H1 (cell line): ENCODE data around the gene CAB39L. TPM values are rescaled to one million over a fixed set of nuclear protein-coding genes. Genes with fewer than 3 reads are reported as not detected.

Source experiments
- CTCF ChIA-PET: fragments of 300-600 bp; sonication (Branson Sonifier 250); formaldehyde crosslinking; loops from one replicate; lab custom pipeline; 2021; ENCODE audit not compliant: partially characterized antibody; lab: Charles Lee
- POLR2A ChIA-PET: fragments of 300-600 bp; sonication (Branson Sonifier 250); formaldehyde crosslinking; loops from one replicate; lab custom pipeline; 2021; ENCODE audit warnings: inconsistent platforms; ENCODE audit not compliant: partially characterized antibody; lab: Charles Lee
- DNase-seq, 2 experiments: peaks; one replicate each; pipeline versions ENCODE4 v3.0.0 to v3.0.0-alpha.2; 2010 to 2022; ENCODE audit warnings: low spot score in 2 of 2, low read depth in 1 of 2, mixed read lengths in 1 of 2
- FAIRE-seq: peaks from 2 replicates; lab custom pipeline; 2011; peaks lifted over from hg19 to GRCh38; lab: Jason Lieb, UNC
- H2AFZ ChIP-seq: 2 replicates; pipeline ENCODE4 v1.8.1; 2012; ENCODE audit warnings: low read length, inconsistent platforms
- H2AK5ac ChIP-seq: 2 replicates; pipeline ENCODE4 v1.6.1; 2013; ENCODE audit warnings: low read depth, low read length
- H2BK120ac ChIP-seq: replicated peaks from 2 replicates; pipeline ENCODE3; 2013; ENCODE audit warnings: low read depth, low read length, inconsistent platforms
- H2BK12ac ChIP-seq: 2 replicates; pipeline ENCODE4 v1.6.1; 2013; ENCODE audit warnings: low read depth, low read length
- H2BK15ac ChIP-seq: 2 replicates; pipeline ENCODE4 v1.6.1; 2013; ENCODE audit warnings: low read length
- H2BK20ac ChIP-seq: 2 replicates; pipeline ENCODE4 v1.6.1; 2013; ENCODE audit warnings: low read length
- H2BK5ac ChIP-seq: 2 replicates; pipeline ENCODE4 v1.6.1; 2013; ENCODE audit warnings: low read depth, low read length
- H3K14ac ChIP-seq: 2 replicates; pipeline ENCODE4 v1.6.1; 2013; ENCODE audit warnings: inconsistent platforms; ENCODE audit not compliant: insufficient read length
- H3K18ac ChIP-seq: 2 replicates; pipeline ENCODE4 v1.6.1; 2013; ENCODE audit warnings: low read length; ENCODE audit errors: extremely low read depth
- H3K23ac ChIP-seq: 2 replicates; pipeline ENCODE4 v1.6.1; 2013; ENCODE audit warnings: inconsistent platforms; ENCODE audit not compliant: insufficient read length
- H3K23me2 ChIP-seq: 2 replicates; pipeline ENCODE4 v1.6.1; 2013; ENCODE audit warnings: low read depth, low read length
- H3K27ac ChIP-seq: 2 replicates; pipeline ENCODE4 v1.6.1; 2011; ENCODE audit warnings: low read depth, low read length, inconsistent platforms
- H3K27me3 ChIP-seq, 4 experiments: replicated peaks in 1 of 4; 1 replicate in 1 of 4; 2 replicates in 3 of 4; pipeline versions ENCODE4 v1.6.1 to v1.8.1; 2011 to 2013; ENCODE audit warnings: low read length in 3 of 4, mild to moderate bottlenecking in 3 of 4, inconsistent platforms in 2 of 4, mixed read lengths in 2 of 4, moderate library complexity in 1 of 4; ENCODE audit not compliant: control insufficient read depth in 3 of 4, insufficient read depth in 3 of 4; ENCODE audit errors: extremely low read depth in 1 of 4
- H3K36me3 ChIP-seq, 4 experiments: 2 replicates each; pipeline versions ENCODE4 v1.6.1 to v1.8.1; 2011 to 2013; ENCODE audit warnings: mild to moderate bottlenecking in 4 of 4, low read length in 3 of 4, moderate library complexity in 2 of 4, control low read depth in 1 of 4, inconsistent platforms in 1 of 4; ENCODE audit not compliant: insufficient read depth in 4 of 4, control insufficient read depth in 2 of 4
- H3K4ac ChIP-seq: replicated peaks from 2 replicates; pipeline ENCODE3; 2013; ENCODE audit warnings: low read length, low read depth, mixed read lengths, inconsistent platforms; ENCODE audit not compliant: insufficient read length
- H3K4me1 ChIP-seq, 4 experiments: replicated peaks in 1 of 4; 1 replicate in 1 of 4; 2 replicates in 3 of 4; pipeline versions ENCODE4 v1.6.1 to v1.8.1; 2011 to 2013; ENCODE audit warnings: low read length in 3 of 4, inconsistent platforms in 2 of 4, mixed read lengths in 1 of 4; ENCODE audit not compliant: insufficient read depth in 4 of 4, control insufficient read depth in 3 of 4
- H3K4me2 ChIP-seq, 2 experiments: 2 replicates each; pipeline versions ENCODE4 v1.6.1 to v1.8.1; 2011 to 2013; ENCODE audit warnings: low read depth in 2 of 2, low read length in 2 of 2, control low read depth in 1 of 2, inconsistent platforms in 1 of 2, mild to moderate bottlenecking in 1 of 2; ENCODE audit not compliant: insufficient read depth in 1 of 2
- H3K4me3 ChIP-seq, 4 experiments: fragments of 200-600, 300-600 bp in 1 of 4; sonication (generic), shearing (Covaris generic), sonication (Bioruptor Twin) in 1 of 4; 2 replicates each; pipeline versions ENCODE4 v1.5.1 to v1.8.1; 2011 to 2016; ENCODE audit warnings: low read length in 4 of 4, low read depth in 3 of 4, control low read depth in 2 of 4, inconsistent platforms in 2 of 4, mild to moderate bottlenecking in 2 of 4, mixed read lengths in 1 of 4, moderate library complexity in 1 of 4; ENCODE audit not compliant: insufficient read depth in 2 of 4; ENCODE audit errors: extremely low read depth in 1 of 4
- H3K56ac ChIP-seq: replicated peaks from 2 replicates; pipeline ENCODE3; 2013; ENCODE audit warnings: low read depth, mild to moderate bottlenecking, mixed read lengths, low read length, inconsistent platforms; ENCODE audit not compliant: insufficient read length
- H3K79me1 ChIP-seq: 2 replicates; pipeline ENCODE4 v1.6.1; 2013; ENCODE audit warnings: low read depth, low read length, control low read depth
- H3K79me2 ChIP-seq, 2 experiments: 2 replicates each; pipeline versions ENCODE4 v1.6.1 to v1.8.1; 2012 to 2013; ENCODE audit warnings: low read length in 2 of 2, mild to moderate bottlenecking in 2 of 2, inconsistent platforms in 1 of 2; ENCODE audit not compliant: insufficient read depth in 2 of 2, control insufficient read depth in 1 of 2
- H3K9ac ChIP-seq, 4 experiments: replicated peaks in 1 of 4; 1 replicate in 1 of 4; 2 replicates in 3 of 4; pipeline versions ENCODE4 v1.6.1 to v1.8.1; 2011 to 2013; ENCODE audit warnings: low read depth in 3 of 4, low read length in 3 of 4, control low read depth in 2 of 4, mild to moderate bottlenecking in 2 of 4, moderate library complexity in 2 of 4, inconsistent platforms in 1 of 4; ENCODE audit errors: extremely low read depth in 1 of 4
- H3K9me3 ChIP-seq, 2 experiments: 2 replicates each; pipeline versions ENCODE4 v1.6.1 to v1.8.1; 2012 to 2013; ENCODE audit warnings: mild to moderate bottlenecking in 2 of 2, moderate library complexity in 2 of 2, control low read depth in 1 of 2, inconsistent platforms in 1 of 2, low read depth in 1 of 2, low read length in 1 of 2, mixed read lengths in 1 of 2; ENCODE audit not compliant: insufficient read depth in 2 of 2
- H4K20me1 ChIP-seq, 2 experiments: replicated peaks in 1 of 2; 2 replicates each; pipeline versions ENCODE3 to v1.8.1; 2011 to 2013; ENCODE audit warnings: inconsistent platforms in 2 of 2, low read length in 2 of 2, mild to moderate bottlenecking in 1 of 2; ENCODE audit not compliant: insufficient read depth in 2 of 2, control insufficient read depth in 1 of 2
- H4K5ac ChIP-seq: 2 replicates; pipeline ENCODE4 v1.6.1; 2013; ENCODE audit warnings: low read length, low read depth, mixed read lengths, inconsistent platforms; ENCODE audit not compliant: insufficient read length
- H4K8ac ChIP-seq: 2 replicates; pipeline ENCODE4 v1.8.0; 2013; ENCODE audit warnings: mild to moderate bottlenecking, moderate library complexity, low read length, inconsistent platforms; ENCODE audit not compliant: insufficient read depth; ENCODE audit errors: extremely low read depth
- H4K91ac ChIP-seq: replicated peaks from 2 replicates; pipeline ENCODE3; 2013; ENCODE audit warnings: low read length, mixed read lengths, inconsistent platforms; ENCODE audit not compliant: insufficient read length
- BACH1 ChIP-seq: IDR thresholded peaks from 2 replicates; pipeline ENCODE4 v1.6.1; 2012; ENCODE audit warnings: low read length, improper control_type of control experiment
- CTCF ChIP-seq, 3 experiments: IDR thresholded peaks; 1 replicate in 2 of 3; 2 replicates in 1 of 3; pipeline versions ENCODE4 v1.5.1 to v1.6.1; 2011; ENCODE audit warnings: low read length in 3 of 3, mild to moderate bottlenecking in 3 of 3, inconsistent platforms in 2 of 3, low read depth in 1 of 3, moderate library complexity in 1 of 3; ENCODE audit not compliant: insufficient read depth in 1 of 3; ENCODE audit errors: control extremely low read depth in 1 of 3
- EP300 ChIP-seq, 2 experiments: IDR thresholded peaks; 1 replicate in 1 of 2; 2 replicates in 1 of 2; pipeline ENCODE4 v1.6.1; 2011 to 2012; ENCODE audit warnings: low read depth in 2 of 2, low read length in 2 of 2, mild to moderate bottlenecking in 2 of 2, borderline replicate concordance in 1 of 2, inconsistent platforms in 1 of 2, moderate library complexity in 1 of 2
- NANOG ChIP-seq: IDR thresholded peaks from 2 replicates; pipeline ENCODE4 v1.6.1; 2011; ENCODE audit warnings: low read length, low read depth, mild to moderate bottlenecking, inconsistent platforms; ENCODE audit not compliant: insufficient read depth, poor library complexity, severe bottlenecking
- NRF1 ChIP-seq: IDR thresholded peaks from 2 replicates; pipeline ENCODE4 v1.6.1; 2011; ENCODE audit warnings: mild to moderate bottlenecking, low read depth, low read length, improper control_type of control experiment
- POU5F1 ChIP-seq: IDR thresholded peaks from 2 replicates; pipeline ENCODE4 v1.6.1; 2011; ENCODE audit warnings: low read depth, mild to moderate bottlenecking, low read length, moderate library complexity
- RAD21 ChIP-seq, 2 experiments: IDR thresholded peaks in 1 of 2; conservative IDR thresholded peaks in 1 of 2; 2 replicates each; pipeline ENCODE4 v1.6.1; 2011; ENCODE audit warnings: low read depth in 2 of 2, low read length in 2 of 2, improper control_type of control experiment in 1 of 2, inconsistent platforms in 1 of 2, mild to moderate bottlenecking in 1 of 2, moderate library complexity in 1 of 2
- RXRA ChIP-seq: IDR thresholded peaks from 2 replicates; pipeline ENCODE4 v1.6.1; 2011; ENCODE audit warnings: low read depth, mild to moderate bottlenecking, low read length, moderate library complexity; ENCODE audit not compliant: insufficient read depth
- SAP30 ChIP-seq: fragments of 300-600 bp; sonication (generic); IDR thresholded peaks from 2 replicates; pipeline ENCODE4 v1.7.1; 2012; ENCODE audit warnings: low read length, moderate library complexity, mild to moderate bottlenecking, inconsistent platforms; ENCODE audit not compliant: insufficient read depth, insufficient replicate concordance
- WGBS, 2 experiments: shearing (Covaris generic) in 1 of 2; methylation state at CpG; one replicate each; pipeline versions ENCODE4 v1.1.6 to v1.1.7; 2013 to 2015; ENCODE audit warnings: low lambda C conversion rate in 2 of 2, mixed read lengths in 2 of 2, inconsistent platforms in 1 of 2, low coverage in 1 of 2, missing lambda C conversion rate in 1 of 2; ENCODE audit not compliant: insufficient replicate concordance in 2 of 2, insufficient coverage in 1 of 2, insufficient read length in 1 of 2; ENCODE audit errors: extremely low coverage in 1 of 2, missing lambda C conversion rate in 1 of 2; 5-methylcytosine and 5-hydroxymethylcytosine counted together
- polyA plus RNA-seq, 7 experiments: library from polyadenylated mRNA; depleted of rRNA in 3 of 7; stranded (reverse) in 5 of 7; unstranded in 2 of 7; fragments of >200 nt in 5 of 7; fragments of 200-250 nt in 2 of 7; gene quantifications; 1 replicate in 5 of 7; 2 replicates in 1 of 7; 4 replicates in 1 of 7; pipeline versions ENCODE4 v1.2.1 to v1.2.3, GENCODE V29; 2011 to 2013; ENCODE audit warnings: missing spikeins in 2 of 7, mixed read lengths in 2 of 7
- total RNA-seq: library from RNA; stranded (reverse); fragmentation: NEBNext Ultra II Directional; extraction: Animal tissue kit (Norgen Biotek cat#: 25700); gene quantifications from 2 replicates; pipeline ENCODE4 v1.2.1, GENCODE V29; 2021

CAB39L gene
- total and polyA plus RNA-seq, 2 of the 8 experiments (the other 6 are each of a cell fraction or from before 2014, with no cell fraction given), result 2.5 to 4.8 TPM

DNA sequence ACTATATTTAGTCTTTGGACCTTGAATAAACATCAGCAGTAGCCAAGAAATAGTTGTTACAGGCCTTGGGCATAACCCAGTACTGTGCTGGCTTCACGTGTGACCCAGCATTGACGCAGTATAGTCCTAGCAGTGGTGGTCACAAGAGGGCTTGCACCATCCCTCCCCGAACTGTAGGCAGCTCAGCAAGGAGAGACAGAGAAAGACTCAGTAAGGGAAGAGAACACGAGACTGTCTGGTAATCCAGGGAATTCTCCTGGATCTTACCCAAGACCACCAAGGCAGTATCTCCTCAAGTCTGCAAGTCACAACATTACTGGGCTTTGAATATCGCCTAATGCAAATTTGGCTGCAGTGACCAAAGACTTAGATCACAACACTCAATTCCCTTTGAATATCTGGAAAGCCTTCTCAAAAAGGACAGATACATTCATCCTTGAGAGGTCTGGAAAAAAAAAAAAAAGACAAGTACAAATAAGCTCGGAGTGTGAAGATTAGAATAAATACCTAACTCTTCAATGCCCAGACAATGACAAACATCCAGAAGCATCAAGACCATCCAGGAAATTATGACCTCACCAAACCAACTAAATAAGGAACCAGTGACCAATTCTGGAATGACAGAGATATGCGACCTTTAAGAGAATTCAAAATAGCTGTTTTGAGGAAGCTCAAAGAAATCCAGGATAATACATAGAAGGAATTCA, 39.7 kb downstream of the CAB39L start:
- no peaks in the 10 kb centered on the region for H3K79me2 ChIP-seq
- no peak overlapping the region for H4K5ac ChIP-seq
- CTCF ChIA-PET, result no interaction called here
- no peak overlapping the region for H2BK12ac ChIP-seq
- no peak overlapping the region for H3K9ac ChIP-seq
- H4K20me1 ChIP-seq, result no peaks in the 10 kb centered on the region
- no peak overlapping the region for H3K18ac ChIP-seq
- no peaks in the 10 kb centered on the region for H3K9me3 ChIP-seq
- H3K14ac ChIP-seq, result no peak overlapping the region
- FAIRE-seq, result no peak
- H3K79me1 ChIP-seq, result no peaks in the 10 kb centered on the region
- POLR2A ChIA-PET, result no interaction called here
- H3K27ac ChIP-seq, result no peak overlapping the region
- H2AFZ ChIP-seq, result no peak overlapping the region
- H2BK20ac ChIP-seq, result no peak overlapping the region
- H3K23me2 ChIP-seq, result no peaks in the 10 kb centered on the region; the same call in 1 of the 2 replicates
- WGBS, 2 experiments, result 79% methylated on average over 7 of the region's 7 CpGs; no CpG with 5 or more reads in 1 of the 2 experiments
- no peak overlapping the region for H2BK15ac ChIP-seq
- H2BK120ac ChIP-seq, result no peak overlapping the region
- no peak overlapping the region for H2BK5ac ChIP-seq
- no peaks in the 10 kb centered on the region for H3K36me3 ChIP-seq
- no peak for TF ChIP-seq BACH1
- no peak for TF ChIP-seq EP300 (IDR thresholded peaks at IDR 0.05; ENCODE audit: borderline replicate concordance in 1 of 2, low read depth in 2 of 2, low read length in 2 of 2)
- TF ChIP-seq CTCF (IDR thresholded peaks at IDR 0.05; ENCODE audit: control extremely low read depth in 1 of 3, insufficient read depth in 1 of 3, low read depth in 1 of 3, low read length in 3 of 3), result no peak
- TF ChIP-seq POU5F1, result no peak
- no peak for TF ChIP-seq RAD21 (IDR thresholded peaks at IDR 0.05 in 1 of 2, conservative IDR thresholded peaks at IDR 0.05 in 1 of 2; ENCODE audit: low read depth in 2 of 2, low read length in 2 of 2)
- TF ChIP-seq NRF1, result no peak
- no peak for TF ChIP-seq NANOG
- no peak for TF ChIP-seq SAP30
- TF ChIP-seq RXRA, result no peak
- TF ChIP-seq, all 59 proteins: peak for 0
- H3K4ac ChIP-seq, result no peak overlapping the region
- H2AK5ac ChIP-seq, result no peak overlapping the region
- no peak overlapping the region for H3K23ac ChIP-seq
- no peak overlapping the region for H4K8ac ChIP-seq
- H3K4me3 ChIP-seq, result no peak overlapping the region
- no peak overlapping the region for H4K91ac ChIP-seq
- H3K56ac ChIP-seq, result no peak overlapping the region
- no peak for DNase-seq
- no peak overlapping the region for H3K4me2 ChIP-seq
- peaks cover 3 to 6% (median 4%) of the 10 kb centered on the region in 4 experiments; a peak in 6 of 7 replicates for H3K27me3 ChIP-seq
- H3K4me1 ChIP-seq, result peaks cover 0 to 3% (median 1%) of the 10 kb centered on the region in 4 experiments; a peak in 3 of 7 replicates
